ENCODE data around the gene PSMB10. TPM values are rescaled to one million over a fixed set of nuclear protein-coding genes. Genes with fewer than 3 reads are reported as not detected.

PSMB10 gene
- total RNA-seq, 4 donors from 2014 or later = 22.9 to 39.7 (median 32.5) TPM

- no peak for TF ChIP-seq POLR2A (IDR thresholded peaks at IDR 0.05)
- TF ChIP-seq, protein P1, sequence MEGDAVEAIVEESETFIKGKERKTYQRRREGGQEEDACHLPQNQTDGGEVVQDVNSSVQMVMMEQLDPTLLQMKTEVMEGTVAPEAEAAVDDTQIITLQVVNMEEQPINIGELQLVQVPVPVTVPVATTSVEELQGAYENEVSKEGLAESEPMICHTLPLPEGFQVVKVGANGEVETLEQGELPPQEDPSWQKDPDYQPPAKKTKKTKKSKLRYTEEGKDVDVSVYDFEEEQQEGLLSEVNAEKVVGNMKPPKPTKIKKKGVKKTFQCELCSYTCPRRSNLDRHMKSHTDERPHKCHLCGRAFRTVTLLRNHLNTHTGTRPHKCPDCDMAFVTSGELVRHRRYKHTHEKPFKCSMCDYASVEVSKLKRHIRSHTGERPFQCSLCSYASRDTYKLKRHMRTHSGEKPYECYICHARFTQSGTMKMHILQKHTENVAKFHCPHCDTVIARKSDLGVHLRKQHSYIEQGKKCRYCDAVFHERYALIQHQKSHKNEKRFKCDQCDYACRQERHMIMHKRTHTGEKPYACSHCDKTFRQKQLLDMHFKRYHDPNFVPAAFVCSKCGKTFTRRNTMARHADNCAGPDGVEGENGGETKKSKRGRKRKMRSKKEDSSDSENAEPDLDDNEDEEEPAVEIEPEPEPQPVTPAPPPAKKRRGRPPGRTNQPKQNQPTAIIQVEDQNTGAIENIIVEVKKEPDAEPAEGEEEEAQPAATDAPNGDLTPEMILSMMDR (IDR thresholded peaks at IDR 0.05) = no peak
- H3K36me3 ChIP-seq = peaks cover 0 to 3% of the 10 kb centered on the region in 2 donors
- H3K4me3 ChIP-seq (replicated peaks in 1 of 3) = no peak overlapping the region
- no peak for DNase-seq
- peaks cover 7 to 15% of the 10 kb centered on the region in 2 donors for H3K4me1 ChIP-seq
- whole genome bisulfite sequencing, 2 donors = 70 to 94% methylated on average over 4 to 7 of the region's 7 CpGs
- H3K27ac ChIP-seq = no peak overlapping the region
- intact Hi-C loops (cut with DNase I) = loop anchor here (10.0 kb wide), 1 partner anchor 269 kb away; the partner anchor contains the start of genes ACD, C16orf86, ENKD1 and PARD6A
- no peaks in the 10 kb centered on the region for H3K27me3 ChIP-seq
- no peaks in the 10 kb centered on the region for H3K9me3 ChIP-seq
Observed at GRCh38 chr16:67933805-67934204, 2.8 kb downstream of the PSMB10 start.

DNA sequence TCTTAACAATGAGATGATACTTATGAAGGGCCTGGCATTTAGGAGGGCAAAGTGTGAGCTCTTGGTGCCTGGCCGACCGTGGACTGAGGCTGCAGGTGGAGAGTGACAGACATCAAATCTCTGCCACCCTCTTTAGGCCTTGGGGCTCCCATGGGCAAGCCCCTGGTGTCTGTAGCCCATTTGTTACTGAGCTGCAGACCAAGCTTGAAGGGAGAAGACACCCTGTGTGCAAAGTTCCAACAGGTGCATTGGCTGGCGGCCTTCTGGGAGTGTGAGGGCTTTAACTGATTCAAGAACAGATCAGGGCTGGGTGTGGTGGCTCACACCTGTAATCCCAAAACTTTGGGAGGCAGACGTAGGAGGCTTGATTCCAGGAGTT is 4.2 kb downstream of the PSMB10 start:
- intact Hi-C loops (cut with DNase I) = loop anchor here (10.0 kb wide), 1 partner anchor 268 kb away; the partner anchor contains the start of genes ACD, C16orf86, ENKD1 and PARD6A
- no peak overlapping the region for H3K4me3 ChIP-seq (replicated peaks in 1 of 3)
- no peaks in the 10 kb centered on the region for H3K9me3 ChIP-seq
- WGBS, 2 donors = 84 to 100% methylated on average over 2 to 4 of the region's 4 CpGs
- H3K27me3 ChIP-seq = no peaks in the 10 kb centered on the region
- no peak overlapping the region for H3K27ac ChIP-seq
- TF ChIP-seq POLR2A (IDR thresholded peaks at IDR 0.05) = no peak
- TF ChIP-seq, protein P1 (IDR thresholded peaks at IDR 0.05) = no peak
- H3K36me3 ChIP-seq = peaks cover 5 to 13% of the 10 kb centered on the region in 2 donors
- no peak for DNase-seq
- peaks cover 7 to 14% of the 10 kb centered on the region in 2 donors for H3K4me1 ChIP-seq

GRCh38 chr16:67931712-67932461 is 4.8 kb downstream of the PSMB10 start, which contains the start of gene CTRL:
Gene CTRL, minus strand, starts transcription at chr16:67931862. Its CDS starts 10 bp downstream, at chr16:67931852.
- H3K4me1 ChIP-seq = peaks cover 7 to 8% of the 10 kb centered on the region in 2 donors
- no peak within 1 kb of the TSS for H3K27ac ChIP-seq
- peaks cover 6 to 13% of the 10 kb centered on the region in 2 donors for H3K36me3 ChIP-seq
- intact Hi-C loops (cut with DNase I) = loop anchor here (10.0 kb wide), 1 partner anchor 267 kb away; the partner anchor contains the start of genes ACD, C16orf86, ENKD1 and PARD6A
- DNase-seq = no peak
- H3K9me3 ChIP-seq = no peaks in the 10 kb centered on the region
- TF ChIP-seq, protein P1 (IDR thresholded peaks at IDR 0.05) = no peak
- no peak for TF ChIP-seq POLR2A (IDR thresholded peaks at IDR 0.05)
- no peak within 1 kb of the TSS for H3K4me3 ChIP-seq (replicated peaks in 1 of 3)
- WGBS, 2 donors = 89% methylated on average over 5 to 15 of the region's 15 CpGs
- H3K27me3 ChIP-seq = no peaks in the 10 kb centered on the region

GRCh38 chr16:67930678-67931211 is 5.9 kb downstream of the PSMB10 start:
- intact Hi-C loops (cut with DNase I) = loop anchor here (10.0 kb wide), 1 partner anchor 266 kb away; the partner anchor contains the start of genes ACD, C16orf86, ENKD1 and PARD6A
- peaks cover 6 to 13% of the 10 kb centered on the region in 2 donors for H3K36me3 ChIP-seq
- peaks cover 7 to 18% of the 10 kb centered on the region in 2 donors for H3K4me1 ChIP-seq

More at GRCh38 chr16:67930678-67931211, 5.9 kb downstream of the PSMB10 start:
- H3K9me3 ChIP-seq = no peaks in the 10 kb centered on the region
- no peak overlapping the region for H3K4me3 ChIP-seq (replicated peaks in 1 of 3)
- WGBS, 2 donors = 96 to 97% methylated on average over 16 to 17 of the region's 17 CpGs
- TF ChIP-seq POLR2A (IDR thresholded peaks at IDR 0.05) = no peak
- TF ChIP-seq, protein P1 (IDR thresholded peaks at IDR 0.05) = no peak
- H3K27ac ChIP-seq = no peak overlapping the region
- no peak for DNase-seq
- no peaks in the 10 kb centered on the region for H3K27me3 ChIP-seq
